Endodermal cell (in vitro differentiated cells): ENCODE measurements around the gene NRARP. TPM values are rescaled to one million over a fixed set of nuclear protein-coding genes. Genes with fewer than 3 reads are reported as not detected.

Source experiments
- DNase-seq: peaks from one replicate; pipeline ENCODE4 v3.0.0-alpha.2; 2017
- H3K27ac ChIP-seq: 2 replicates; pipeline ENCODE4 v1.5.1; 2013; ENCODE audit warnings: mild to moderate bottlenecking, low read depth, low read length, moderate library complexity
- H3K27me3 ChIP-seq: 2 replicates; pipeline ENCODE4 v1.6.1; 2013; ENCODE audit warnings: mild to moderate bottlenecking, low read length, moderate library complexity; ENCODE audit not compliant: insufficient read depth, control insufficient read depth, poor library complexity, severe bottlenecking
- H3K36me3 ChIP-seq: 2 replicates; pipeline ENCODE4 v1.7.0; 2013; ENCODE audit warnings: mild to moderate bottlenecking, low read length, moderate library complexity; ENCODE audit not compliant: control insufficient read depth, insufficient read depth
- H3K4me1 ChIP-seq: one replicate; pipeline ENCODE4 v1.7.0; 2013; ENCODE audit warnings: low read length; ENCODE audit not compliant: control insufficient read depth, insufficient read depth
- H3K4me3 ChIP-seq: 2 replicates; pipeline ENCODE4 v1.5.1; 2013; ENCODE audit warnings: mild to moderate bottlenecking, low read length, moderate library complexity
- H3K9ac ChIP-seq: 2 replicates; pipeline ENCODE4 v1.6.1; 2013; ENCODE audit warnings: mild to moderate bottlenecking, low read length, moderate library complexity; ENCODE audit not compliant: poor library complexity, severe bottlenecking; ENCODE audit errors: extremely low read depth
- H3K9me3 ChIP-seq: 2 replicates; pipeline ENCODE4 v1.6.1; 2013; ENCODE audit warnings: mild to moderate bottlenecking, low read length, moderate library complexity; ENCODE audit not compliant: control insufficient read depth
- H3K27ac Mint-ChIP-seq: 2 replicates; pipeline ENCODE4 v1.8.0; 2020; ENCODE audit warnings: mixed read lengths
- H3K27me3 Mint-ChIP-seq: 2 replicates; pipeline ENCODE4 v1.8.0; 2021; ENCODE audit warnings: mild to moderate bottlenecking, mixed read lengths; ENCODE audit not compliant: insufficient read depth
- H3K36me3 Mint-ChIP-seq: 2 replicates; pipeline ENCODE4 v1.8.0; 2020; ENCODE audit warnings: low read depth, mixed read lengths
- H3K4me1 Mint-ChIP-seq: 2 replicates; pipeline ENCODE4 v1.8.0; 2020; ENCODE audit warnings: mixed read lengths
- H3K4me3 Mint-ChIP-seq: 2 replicates; pipeline ENCODE4 v1.8.0; 2020; ENCODE audit warnings: mild to moderate bottlenecking, moderate library complexity, mixed read lengths
- H3K9me3 Mint-ChIP-seq: 2 replicates; pipeline ENCODE4 v1.8.0; 2020; ENCODE audit warnings: mild to moderate bottlenecking, mixed read lengths
- CTCF ChIP-seq: fragments of 200-600 bp; sonication (generic); conservative IDR thresholded peaks from 2 replicates; pipeline ENCODE4 v1.5.0; 2021; ENCODE audit warnings: antibody characterized with exemption, mild to moderate bottlenecking
- WGBS, 2 experiments: methylation state at CpG; one replicate each; pipeline versions ENCODE4 v1.1.5 to v1.1.7; 2013; ENCODE audit warnings: missing lambda C conversion rate in 2 of 2, mixed read lengths in 1 of 2; ENCODE audit not compliant: insufficient coverage in 1 of 2, insufficient read length in 1 of 2; 5-methylcytosine and 5-hydroxymethylcytosine counted together
- total RNA-seq, 2 donors: library from RNA; stranded (reverse); fragmentation: NEBNext Ultra II Directional in 1 of 2; extraction: Animal tissue kit (Norgen Biotek cat#: 25700) in 1 of 2; gene quantifications; 2 replicates in 1 of 2; 3 replicates in 1 of 2; pipeline ENCODE4 v1.2.1, GENCODE V29; 2021

Gene NRARP
- total RNA-seq, 2 donors from 2014 or later = 12.1 to 12.9 TPM

- no peak overlapping the region for H3K4me3 Mint-ChIP-seq
- H3K27me3 Mint-ChIP-seq = peaks cover 9% of the 10 kb centered on the region
- peaks cover 1% of the 10 kb centered on the region for H3K36me3 Mint-ChIP-seq
- TF ChIP-seq CTCF = no peak
- Histone ChIP-seq H3K4me1 (no peaks in the 10 kb centered on the region), H3K4me3 (no peak overlapping the region), H3K27ac (no peak overlapping the region), H3K9me3 (peaks cover 14% of the 10 kb centered on the region), H3K36me3 (no peaks in the 10 kb centered on the region), H3K27me3 (no peaks in the 10 kb centered on the region), H3K9ac (no peak overlapping the region)
- DNase-seq = no peak
- 86 to 90% methylated on average over 1 to 2 of the region's 2 CpGs for WGBS, 2 experiments
- H3K27ac Mint-ChIP-seq = no peak overlapping the region
- peaks cover 40% of the 10 kb centered on the region for H3K9me3 Mint-ChIP-seq
- H3K4me1 Mint-ChIP-seq = no peaks in the 10 kb centered on the region
Measured at GRCh38 chr9:137336735-137337134, 34.7 kb upstream of the NRARP start.

- no peak overlapping the region for H3K4me3 Mint-ChIP-seq
- no peaks in the 10 kb centered on the region for H3K27me3 ChIP-seq
- no peak for TF ChIP-seq CTCF
- H3K27ac Mint-ChIP-seq = no peak overlapping the region
- H3K9me3 Mint-ChIP-seq = peaks cover 33% of the 10 kb centered on the region
- H3K36me3 ChIP-seq = no peaks in the 10 kb centered on the region
- WGBS, 2 experiments = 80 to 81% methylated on average over 21 of the region's 21 CpGs
- peaks cover 1% of the 10 kb centered on the region for H3K36me3 Mint-ChIP-seq
- no peak overlapping the region for H3K4me3 ChIP-seq
- H3K4me1 Mint-ChIP-seq = no peaks in the 10 kb centered on the region
- H3K4me1 ChIP-seq = no peaks in the 10 kb centered on the region
- H3K27me3 Mint-ChIP-seq = peaks cover 8% of the 10 kb centered on the region
- H3K9me3 ChIP-seq = peaks cover 26% of the 10 kb centered on the region
- H3K9ac ChIP-seq = no peak overlapping the region
- no peak for DNase-seq
- H3K27ac ChIP-seq = no peak overlapping the region
Measured at GRCh38 chr9:137333016-137333671, 31.1 kb upstream of the NRARP start.

- Mint-ChIP-seq H3K36me3 (no peaks in the 10 kb centered on the region), H3K27ac (no peak overlapping the region), H3K4me1 (no peaks in the 10 kb centered on the region), H3K9me3 (peaks cover 24% of the 10 kb centered on the region), H3K27me3 (peaks cover 13% of the 10 kb centered on the region), H3K4me3 (no peak overlapping the region)
- WGBS, 2 experiments = 89 to 96% methylated on average over 7 to 8 of the region's 9 CpGs
- DNase-seq = no peak
- no peak overlapping the region for H3K9ac ChIP-seq
- peaks cover 4% of the 10 kb centered on the region for H3K27me3 ChIP-seq
- H3K27ac ChIP-seq = no peak overlapping the region
- H3K36me3 ChIP-seq = no peaks in the 10 kb centered on the region
- no peaks in the 10 kb centered on the region for H3K4me1 ChIP-seq
- peaks cover 26% of the 10 kb centered on the region for H3K9me3 ChIP-seq
- no peak for TF ChIP-seq CTCF
- no peak overlapping the region for H3K4me3 ChIP-seq
Measured at GRCh38 chr9:137331929-137332328, 29.9 kb upstream of the NRARP start.
